Effector CD4-positive, alpha-beta T cell (primary cell): Measurements from ENCODE around the gene RFC2.
A peak's percentile ranks its signal among the peaks of the same experiment; 100 is the strongest.
"Not testable (repeated sequence)": the region's sequence is repeated elsewhere in the genome, so short reads cannot be mapped to it uniquely, and the experiment has no call there.

ENCODE experiments used
- DNase-seq: peaks from one replicate; pipeline ENCODE4 v3.0.0-alpha.2; 2020

RFC2 gene

DNA sequence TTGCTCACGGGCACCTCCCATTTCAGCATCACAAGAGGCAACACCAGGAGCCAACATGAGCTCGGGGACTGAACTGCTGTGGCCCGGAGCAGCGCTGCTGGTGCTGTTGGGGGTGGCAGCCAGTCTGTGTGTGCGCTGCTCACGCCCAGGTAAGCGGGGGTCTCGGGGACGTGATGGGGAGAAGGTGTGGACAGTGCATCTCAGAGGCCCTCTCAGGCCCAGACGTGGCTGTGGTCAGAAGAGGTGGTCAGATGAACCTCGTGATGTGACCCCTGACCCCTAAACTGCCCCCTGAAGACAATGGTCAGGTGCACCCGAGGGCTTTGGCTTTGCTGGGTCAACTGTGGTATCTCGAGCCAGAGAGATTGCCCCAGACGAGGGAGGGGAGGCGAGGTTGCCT is 38.3 kb downstream of the RFC2 start:
- DNase-seq, result no peak

DNA sequence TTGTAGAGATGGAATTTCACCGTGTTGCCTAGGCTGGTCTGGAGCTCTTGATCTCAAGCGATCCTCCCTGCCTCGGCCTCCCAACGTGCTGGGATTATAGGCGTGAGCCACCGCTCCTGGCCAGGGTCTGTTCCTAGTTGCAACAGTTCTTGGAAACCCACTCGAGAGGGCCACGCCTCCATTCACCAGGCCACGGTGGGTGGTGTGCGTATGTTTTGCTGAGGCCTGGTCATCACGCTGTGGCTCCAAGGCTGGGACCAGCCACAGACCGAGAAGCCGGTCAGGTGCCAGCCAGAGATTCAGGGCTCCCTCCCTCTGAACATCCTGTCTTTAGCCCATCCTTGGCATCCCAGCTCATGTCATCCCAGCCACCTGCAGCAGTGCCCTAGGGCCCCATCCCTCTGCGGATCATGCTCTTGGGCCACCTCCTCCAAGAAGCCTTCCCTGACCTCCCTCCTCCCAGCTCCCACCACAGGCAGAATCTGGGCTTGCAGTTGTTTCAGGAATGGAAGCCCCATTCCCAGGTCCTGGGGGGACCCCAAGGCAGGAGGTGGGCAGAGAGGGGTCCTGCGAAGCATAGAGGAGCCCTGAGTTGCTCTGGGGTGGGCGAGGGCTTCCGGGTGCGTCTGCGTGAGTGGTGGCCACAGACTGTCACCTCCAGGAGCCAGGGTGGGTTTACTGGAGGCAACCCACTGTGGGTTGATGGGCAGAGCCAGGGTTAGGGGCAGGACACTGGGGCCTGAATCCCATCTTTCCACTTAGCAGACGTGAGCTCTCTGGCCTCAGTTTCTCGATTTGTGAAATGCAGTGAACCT is 39.2 kb downstream of the RFC2 start:
- DNase-seq, result no peak

DNA sequence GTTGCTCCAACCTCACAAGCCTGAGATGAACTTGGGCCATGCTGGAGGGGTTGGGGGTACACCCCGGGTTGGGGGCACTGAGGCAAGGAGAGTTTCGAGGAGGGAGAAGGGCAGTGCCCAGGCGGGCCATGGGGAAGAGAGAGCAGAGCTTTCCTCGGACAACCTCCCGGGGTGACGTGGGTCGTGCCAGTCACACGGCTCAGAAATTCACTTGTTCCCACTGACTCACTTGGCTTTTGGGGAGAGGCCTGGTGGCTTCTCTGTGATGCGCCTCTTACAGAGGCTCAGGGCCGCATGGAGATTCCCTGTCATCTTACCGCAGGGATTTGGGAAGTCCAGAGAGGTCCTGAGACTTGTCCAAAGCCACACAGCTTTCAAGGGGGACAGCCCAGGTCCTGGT is 41.5 kb downstream of the RFC2 start:
- no peak for DNase-seq

DNA sequence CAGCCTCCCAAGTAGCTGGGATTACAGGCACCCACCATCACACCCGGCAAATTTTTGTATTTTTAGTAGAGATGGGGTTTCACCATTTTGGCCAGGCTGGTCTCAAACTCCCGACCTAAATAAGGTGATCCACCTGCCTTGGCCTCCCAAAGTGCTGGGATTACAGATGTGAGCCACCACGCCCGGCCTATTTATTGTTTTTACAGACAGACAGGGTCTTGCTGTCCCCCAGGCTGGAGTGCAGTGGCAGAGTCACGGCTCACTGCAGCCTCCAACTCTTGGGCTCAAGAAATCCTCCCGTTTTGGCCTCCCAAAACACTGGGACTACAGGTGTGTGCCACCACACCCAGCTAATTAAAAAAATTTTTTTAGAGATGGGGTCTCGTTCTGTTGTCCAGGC is 46.0 kb downstream of the RFC2 start:
- DNase-seq, result not testable (repeated sequence)

DNA sequence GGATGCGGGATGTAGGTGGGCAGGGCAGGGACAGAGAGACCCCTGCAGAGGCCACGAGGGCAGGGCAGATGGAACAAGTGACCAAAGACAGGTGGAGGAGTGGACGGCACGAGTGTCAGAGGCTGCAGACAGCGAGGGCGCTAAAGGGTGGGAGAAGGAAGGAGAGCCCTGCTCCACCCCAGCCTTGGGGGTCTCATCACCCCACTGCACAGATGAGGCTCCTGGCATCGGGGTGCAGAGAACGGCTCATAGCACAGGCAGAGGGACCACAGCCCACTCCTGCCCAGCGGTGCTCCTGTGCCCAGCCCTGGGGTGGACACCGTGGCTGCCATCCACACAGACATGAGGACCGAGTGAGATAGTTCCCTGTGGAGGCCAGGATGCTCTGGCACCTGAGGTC is 46.6 kb downstream of the RFC2 start:
- no peak for DNase-seq

DNA sequence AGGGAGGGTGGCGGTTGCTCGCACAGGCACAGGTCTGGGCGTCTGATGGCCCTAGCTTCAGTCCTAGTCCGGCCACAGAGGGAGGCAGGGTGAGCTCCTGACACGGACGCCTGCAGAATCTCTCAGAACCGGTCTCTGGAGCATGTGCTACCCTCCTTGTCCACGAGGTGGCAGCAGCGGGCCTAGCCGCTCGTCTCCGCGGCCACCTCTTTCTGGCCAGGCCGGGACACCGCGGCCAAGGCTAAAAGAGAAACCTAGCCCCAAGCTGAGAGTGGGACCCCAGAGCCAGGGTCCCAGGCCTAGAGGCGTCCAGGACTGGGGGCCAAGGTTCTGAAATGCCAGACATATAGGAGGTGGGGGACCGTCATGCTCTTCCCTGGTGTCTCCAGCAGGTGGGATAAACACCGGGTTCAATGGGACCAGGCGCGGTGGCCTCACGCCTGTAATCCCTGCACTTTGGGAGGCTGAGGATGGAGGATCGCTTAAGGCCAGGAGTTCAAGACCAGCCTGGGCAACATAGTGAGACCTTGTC is 47.5 kb downstream of the RFC2 start:
- DNase-seq, result peak; percentile 75

DNA sequence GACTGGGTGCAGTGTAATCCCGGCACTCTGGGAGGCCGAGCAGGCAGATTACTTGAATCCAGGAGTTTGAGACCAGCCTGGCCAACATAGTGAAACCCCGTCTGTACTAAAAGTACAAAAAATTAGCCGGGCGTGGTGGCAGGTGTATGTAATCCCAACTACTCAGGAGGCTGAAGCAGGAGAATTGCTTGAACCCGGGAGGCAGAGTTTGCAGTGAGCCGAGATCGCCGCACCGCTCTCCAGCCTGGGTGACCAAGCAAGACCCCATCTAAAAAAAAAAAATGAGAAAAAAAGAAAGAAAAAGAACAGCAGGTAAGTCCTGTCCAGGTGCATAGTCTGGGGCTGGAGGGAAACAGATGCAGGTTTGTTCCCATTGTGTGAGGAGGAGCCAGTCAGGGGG is 48.1 kb downstream of the RFC2 start:
- DNase-seq, result not testable (repeated sequence)

DNA sequence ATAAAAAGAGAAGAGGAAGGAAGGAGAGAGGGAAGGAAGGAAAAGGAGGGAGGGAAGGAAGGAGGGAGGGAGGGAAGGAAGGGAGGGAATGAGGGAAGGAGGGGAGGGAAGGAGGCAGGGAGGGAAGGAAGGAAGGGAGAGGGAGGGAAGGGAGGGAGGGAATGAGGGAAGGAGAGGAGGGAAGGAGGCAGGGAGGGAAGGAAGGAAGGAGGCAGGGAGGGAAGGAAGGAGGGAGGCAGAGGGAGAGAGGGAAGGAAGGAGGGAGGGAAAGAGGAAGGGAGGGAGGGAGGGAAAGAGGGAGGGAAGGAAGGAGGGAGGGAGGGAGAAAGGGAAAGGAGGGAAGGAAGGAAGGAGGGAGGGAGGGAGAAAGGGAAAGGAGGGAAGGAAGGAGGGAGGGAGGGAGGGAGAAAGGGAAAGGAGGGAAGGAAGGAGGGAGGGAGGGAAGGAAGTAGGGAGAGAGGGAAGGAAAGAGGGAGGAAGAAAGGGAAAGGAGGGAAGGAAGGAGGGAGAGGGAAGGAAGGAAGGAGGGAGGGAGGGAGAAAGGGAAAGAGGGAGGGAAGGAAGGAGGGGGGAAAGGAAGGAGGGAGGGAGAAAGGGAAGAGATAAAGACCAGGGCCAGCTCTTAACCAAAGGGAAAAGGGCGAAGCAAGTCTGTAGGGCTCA is 50.1 kb downstream of the RFC2 start:
- DNase-seq, result no peak

DNA sequence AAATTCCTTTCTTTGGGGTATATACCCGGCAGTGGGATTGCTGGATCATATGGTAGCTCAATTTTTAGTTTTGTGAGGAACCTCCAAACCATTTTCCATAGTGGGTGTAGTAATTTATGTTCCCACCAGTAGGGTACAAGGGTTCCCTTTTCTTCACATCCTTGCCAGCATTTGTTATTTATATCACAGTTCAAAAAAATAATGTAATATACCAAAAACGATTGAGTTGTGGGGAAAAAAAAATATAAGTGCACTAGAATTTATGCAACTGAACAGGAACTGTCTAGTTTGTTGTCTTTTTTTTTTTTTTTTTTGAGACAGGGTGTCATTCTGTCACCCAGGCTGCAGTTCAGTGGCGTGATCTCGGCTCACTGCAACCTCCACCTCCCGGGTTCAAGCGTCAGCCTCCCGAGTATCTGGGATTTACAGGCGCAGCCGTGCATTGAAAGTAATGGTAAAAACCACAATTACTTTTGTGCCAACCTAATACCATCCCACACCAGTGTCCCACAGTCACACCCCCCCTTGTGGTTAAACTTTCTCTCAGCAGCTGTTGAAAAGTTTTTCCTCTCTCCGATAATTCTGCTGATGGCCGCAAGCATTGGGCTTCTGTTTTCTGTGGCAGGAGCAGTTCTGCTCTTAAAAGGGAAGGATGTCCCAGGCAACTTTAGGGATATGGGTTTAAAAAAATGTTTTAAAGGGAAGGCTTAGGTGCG is 51.2 kb downstream of the RFC2 start:
- DNase-seq, result no peak

DNA sequence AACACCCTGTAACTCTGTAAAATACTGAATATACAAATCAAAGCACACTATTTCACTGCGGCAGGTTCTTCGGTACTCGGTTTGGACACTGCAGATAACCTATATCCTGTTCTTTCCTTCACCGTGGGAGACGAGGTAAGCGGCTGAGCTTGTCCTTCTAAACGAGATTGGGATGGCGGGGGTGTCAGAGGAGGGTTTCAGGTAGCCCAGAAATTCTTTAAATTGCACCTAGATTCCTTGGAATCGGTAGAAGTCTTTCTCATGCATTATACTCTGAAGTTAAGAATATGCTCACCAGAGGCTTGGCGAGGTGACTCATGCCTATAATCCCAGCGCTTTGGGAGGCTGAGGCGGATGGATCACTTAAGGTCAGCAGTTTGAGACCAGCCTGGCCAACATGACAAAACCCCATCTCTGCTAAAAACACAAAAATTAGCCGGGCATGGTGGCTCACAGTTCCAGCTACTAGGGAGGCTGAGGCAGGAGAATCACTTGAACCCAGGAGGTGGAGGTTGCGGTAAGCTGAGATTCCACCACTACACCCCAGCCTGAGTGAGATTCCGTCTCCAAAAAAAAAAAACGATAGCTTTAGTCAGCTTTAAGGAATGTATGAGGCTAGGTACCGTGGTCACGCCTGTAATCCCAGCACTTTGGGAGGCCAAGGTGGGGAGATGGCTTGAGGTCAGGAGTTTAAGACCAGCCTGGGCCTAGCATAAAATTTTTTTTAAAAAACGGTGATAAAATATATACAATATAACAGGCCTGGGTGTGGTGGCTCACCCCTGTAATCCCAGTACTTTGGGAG is 54.4 kb downstream of the RFC2 start:
- DNase-seq, result no peak

DNA sequence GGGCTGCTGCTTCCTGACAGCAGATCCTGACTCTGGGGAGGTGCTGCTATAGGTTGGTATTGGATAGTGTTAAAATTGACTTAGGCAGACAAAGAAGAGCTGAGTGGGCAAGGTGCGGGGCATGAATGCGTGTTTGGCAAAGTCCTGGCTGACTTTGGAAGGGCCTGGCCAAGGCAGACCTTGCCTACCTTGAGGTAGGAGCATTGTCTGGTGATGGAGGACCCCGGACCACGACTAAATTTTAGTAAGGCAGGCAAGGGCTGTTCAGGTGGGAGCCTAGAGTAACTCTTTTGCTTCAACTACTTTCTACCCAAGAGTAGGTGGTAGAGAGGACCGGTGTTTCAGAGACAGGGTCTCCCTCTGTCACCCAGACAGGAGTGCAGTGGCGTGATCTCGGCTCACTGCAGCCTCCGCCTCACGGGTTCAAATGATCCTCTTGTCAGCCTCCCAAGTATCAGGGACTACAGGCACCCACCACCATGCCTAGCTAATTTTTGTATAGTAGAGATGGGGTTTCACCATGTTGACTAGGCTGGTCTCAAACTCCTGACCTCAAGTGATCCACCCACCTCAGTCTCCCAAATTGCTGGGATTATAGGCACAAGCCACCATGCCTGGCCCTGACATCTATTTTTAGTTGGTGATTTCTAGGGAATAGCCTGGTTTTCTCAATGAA is 56.6 kb downstream of the RFC2 start:
- DNase-seq, result no peak

DNA sequence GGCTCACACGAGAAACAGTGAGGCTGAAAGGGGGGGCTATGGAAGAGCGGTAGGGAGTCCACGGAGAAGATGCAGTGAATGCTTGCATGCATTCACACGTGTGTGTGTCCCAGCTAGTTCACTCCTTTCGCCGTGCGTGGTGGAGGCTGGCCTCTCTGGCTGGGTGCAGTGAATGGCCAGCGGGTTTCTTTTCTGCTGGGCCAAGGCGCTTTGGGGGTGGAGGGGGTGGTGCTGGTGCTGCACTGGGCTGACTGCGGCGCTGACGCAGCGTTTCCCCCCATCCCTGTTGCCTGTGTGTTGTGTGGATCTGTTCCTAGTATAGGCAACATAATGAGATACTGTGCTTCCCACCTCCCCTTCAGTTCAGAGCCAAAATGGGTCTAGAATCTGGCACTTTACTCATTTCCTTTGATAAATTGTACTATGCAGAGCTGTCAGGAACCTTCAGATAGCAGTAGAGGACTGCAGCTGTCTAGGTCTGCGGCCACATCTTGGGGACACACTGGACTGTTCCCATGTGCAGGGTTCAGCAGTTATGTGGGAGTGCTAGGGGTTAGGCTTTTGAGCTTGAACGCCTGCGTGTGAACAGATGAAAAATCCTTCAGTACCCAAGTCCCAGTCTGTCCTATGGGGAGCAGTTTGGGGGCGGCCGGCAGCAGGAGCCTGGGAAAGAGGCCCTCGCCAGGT is 58.1 kb downstream of the RFC2 start:
- DNase-seq, result not testable (repeated sequence)

DNA sequence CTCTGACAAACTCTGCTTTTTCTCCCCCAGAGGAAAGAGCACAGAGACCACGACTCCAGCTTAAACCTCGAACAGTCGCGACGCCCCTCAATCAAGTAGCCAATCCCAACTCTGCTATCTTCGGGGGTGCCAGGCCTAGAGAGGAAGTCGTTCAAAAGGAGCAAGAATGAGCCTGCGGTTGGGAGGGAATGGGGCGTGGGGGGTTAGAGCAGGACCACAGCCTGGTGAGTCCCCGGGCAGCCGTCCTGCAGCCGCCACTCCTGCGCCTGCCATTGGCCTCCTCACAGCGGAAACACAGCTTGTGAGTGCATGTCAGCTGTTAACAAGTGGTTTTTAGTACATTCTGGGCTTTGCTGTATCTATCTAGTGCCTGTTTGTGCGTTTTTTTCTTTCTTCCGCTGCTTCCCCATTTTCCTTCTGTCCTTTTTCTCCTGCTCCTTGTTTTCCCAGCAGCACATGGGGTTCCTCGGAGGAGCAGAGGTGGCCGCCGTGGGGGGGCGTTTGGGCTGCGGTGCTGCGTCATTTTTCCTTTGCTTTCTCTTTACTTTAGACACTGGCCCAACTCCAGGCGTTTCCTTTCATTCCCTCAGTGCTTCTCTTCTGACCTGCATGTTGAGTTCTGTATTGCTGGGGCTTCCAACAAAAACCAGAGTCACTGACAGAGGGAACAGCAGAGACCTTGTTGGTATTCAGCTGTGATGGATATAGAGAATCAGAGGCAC is 58.9 kb downstream of the RFC2 start:
- DNase-seq, result not testable (repeated sequence)

DNA sequence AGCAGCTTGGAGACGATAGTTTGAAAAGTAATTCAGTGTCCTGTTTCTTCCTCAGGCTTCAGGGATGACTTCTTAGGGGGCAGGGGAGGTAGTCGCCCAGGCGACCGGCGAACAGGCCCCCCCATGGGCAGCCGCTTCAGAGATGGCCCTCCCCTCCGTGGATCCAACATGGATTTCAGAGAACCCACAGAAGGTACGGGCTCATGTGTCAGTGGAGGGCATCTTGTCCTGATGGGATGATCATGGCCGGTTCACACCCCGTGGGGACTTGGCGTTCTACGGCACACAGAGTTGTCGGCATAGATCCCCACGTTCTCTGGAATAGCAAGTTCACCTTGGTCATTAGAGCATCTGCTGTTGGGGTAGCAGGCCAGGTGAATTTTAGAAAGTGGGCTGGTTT is 59.5 kb downstream of the RFC2 start:
- DNase-seq, result no peak

DNA sequence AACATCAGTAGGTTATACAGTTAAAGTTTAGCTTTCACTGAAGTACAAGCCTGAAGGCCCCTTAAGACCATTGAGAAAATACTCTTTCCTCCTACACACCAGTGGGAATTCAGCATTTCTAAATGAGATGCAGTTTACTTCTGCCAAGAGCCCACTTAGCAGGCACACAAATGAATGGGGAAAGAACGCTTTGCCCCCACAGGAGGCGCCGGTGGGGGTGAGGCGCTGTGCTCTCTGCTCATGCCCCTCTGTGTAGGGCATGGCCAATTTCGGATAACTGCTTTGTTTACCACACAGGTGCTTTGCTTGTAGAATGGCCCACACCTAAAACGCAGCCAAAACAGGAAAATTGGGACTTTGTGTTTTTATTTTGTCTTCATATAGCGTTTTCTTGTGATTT is 60.3 kb downstream of the RFC2 start:
- DNase-seq, result no peak

DNA sequence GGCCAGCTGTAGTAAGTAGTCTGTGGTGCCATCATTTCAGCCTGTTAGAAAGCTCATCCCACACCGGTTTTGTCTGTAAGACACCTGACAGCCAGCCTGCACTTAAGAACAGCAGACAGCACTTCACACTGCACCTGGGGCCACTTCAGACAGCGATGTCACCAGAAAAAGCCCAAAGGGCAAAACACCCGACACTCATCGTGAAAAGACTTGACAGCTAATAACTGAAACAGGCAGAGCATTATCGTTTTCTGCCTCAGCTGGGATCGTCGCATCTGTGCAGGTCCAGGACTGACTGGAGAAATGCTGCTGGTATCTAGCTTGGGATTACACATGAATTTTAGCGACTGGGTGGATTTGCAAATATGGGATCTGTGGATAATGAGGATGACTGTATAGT is 61.1 kb downstream of the RFC2 start:
- no peak for DNase-seq

DNA sequence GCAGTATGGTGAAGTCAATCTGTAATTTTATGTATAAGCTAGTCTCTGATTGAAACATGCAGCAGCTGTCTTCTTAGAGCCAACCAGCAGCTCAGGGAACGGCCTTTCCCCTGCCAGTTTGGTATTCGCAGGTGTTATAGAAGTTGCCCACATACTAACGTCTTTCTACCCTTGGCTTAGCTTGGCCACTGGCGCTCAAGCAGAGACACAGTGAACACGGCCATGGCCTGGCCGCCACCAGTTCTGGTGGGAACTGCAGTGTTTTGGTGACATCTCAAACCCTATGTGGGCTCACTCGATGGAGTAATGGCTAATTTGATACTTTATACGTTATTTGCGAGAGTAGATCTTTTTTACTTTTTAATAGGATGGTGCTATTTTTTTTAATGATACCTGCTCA is 63.0 kb downstream of the RFC2 start:
- no peak for DNase-seq

DNA sequence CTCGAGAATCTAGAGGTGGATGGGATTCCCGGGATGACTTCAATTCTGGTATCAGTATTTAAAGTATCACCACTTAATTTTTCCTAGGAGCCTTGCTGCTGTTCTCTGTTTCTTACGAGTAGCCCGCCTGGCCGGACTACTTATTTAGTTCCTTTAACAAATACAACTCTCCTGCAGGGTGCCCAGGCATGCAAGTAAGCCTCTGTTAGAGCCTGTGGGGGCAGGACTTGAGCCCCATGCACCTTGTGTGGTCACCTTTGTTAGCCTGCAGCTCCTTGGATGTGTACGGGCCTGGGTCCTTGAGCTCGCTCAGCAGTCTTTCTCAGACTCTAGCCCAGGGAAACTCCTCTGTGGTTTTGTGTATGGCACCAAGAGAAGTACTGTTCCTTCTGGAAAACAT is 63.9 kb downstream of the RFC2 start:
- no peak for DNase-seq

DNA sequence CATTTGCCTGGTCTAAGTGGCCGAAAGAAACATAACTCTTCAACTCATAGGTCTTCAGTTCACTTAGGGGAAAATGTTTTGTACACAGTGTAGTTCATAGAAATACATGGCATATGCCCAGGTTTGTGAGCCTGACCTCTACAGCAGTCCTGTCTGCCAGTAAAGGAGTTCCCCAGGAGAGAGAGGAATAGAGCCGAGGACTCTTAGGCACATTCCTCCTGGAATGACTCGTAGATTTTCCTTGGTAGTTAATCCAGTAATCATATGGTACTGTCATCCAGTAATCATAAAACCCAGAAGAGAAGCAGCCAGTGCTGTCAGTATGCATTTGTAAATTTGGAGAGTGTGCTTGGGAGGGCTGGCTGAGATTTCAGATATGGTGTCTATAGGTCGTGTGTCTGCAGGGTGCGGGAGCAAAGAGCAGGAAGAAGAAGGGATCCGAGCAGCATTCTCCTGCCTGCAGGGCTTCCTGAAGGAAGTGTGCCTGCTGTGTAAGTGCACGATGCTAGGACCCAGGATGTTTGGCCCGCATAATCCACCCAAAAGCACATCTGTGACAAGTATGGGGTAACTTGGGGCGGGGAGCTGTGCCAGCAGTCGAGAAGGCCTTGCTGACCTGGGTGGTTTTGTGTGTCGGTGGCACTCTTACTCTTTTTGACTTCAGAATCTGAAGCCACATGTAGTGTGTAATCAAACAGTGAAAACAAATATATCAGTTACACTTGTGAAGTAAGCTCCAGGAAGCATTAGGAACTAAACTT is 66.1 kb downstream of the RFC2 start:
- no peak for DNase-seq

DNA sequence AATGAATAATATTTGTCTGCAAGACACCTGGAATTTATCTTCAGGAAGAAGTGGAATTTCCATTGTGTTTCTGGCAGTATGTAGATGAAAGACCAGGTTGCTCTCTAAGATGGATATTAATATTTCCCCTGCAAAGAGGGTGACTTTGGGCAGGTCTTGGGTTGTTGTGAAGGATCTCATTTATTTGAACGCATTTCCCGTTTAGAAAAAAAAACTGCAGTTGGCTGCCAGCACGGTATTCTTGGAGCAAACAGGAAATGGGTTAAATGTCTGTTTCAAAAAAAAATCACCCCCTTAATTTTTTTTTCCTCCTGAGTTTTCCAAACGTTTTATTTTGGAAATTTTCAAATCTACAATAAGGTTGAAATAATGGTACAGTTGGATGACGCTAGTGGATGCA is 68.6 kb downstream of the RFC2 start:
- no peak for DNase-seq
